H9 (cell line): ENCODE data around the gene LPP. TPM values are rescaled to one million over a fixed set of nuclear protein-coding genes. Genes with fewer than 3 reads are reported as not detected.

Experiments used
- DNase-seq: peaks from one replicate; pipeline ENCODE4 v3.0.0-alpha.2; 2017
- H2AFZ ChIP-seq: one replicate; pipeline ENCODE4 v1.6.1; 2013; ENCODE audit warnings: mild to moderate bottlenecking, low read length, control low read depth, moderate library complexity
- H2AK5ac ChIP-seq: 2 replicates; pipeline ENCODE4 v1.6.1; 2013; ENCODE audit warnings: low read length, control low read depth, mixed read lengths; ENCODE audit not compliant: insufficient read length
- H2BK120ac ChIP-seq: one replicate; pipeline ENCODE4 v1.6.1; 2013; ENCODE audit warnings: low read depth, mild to moderate bottlenecking, low read length, control low read depth, inconsistent platforms; ENCODE audit not compliant: poor library complexity, severe bottlenecking
- H2BK12ac ChIP-seq: 2 replicates; pipeline ENCODE4 v1.6.1; 2013; ENCODE audit warnings: low read length, control low read depth, mixed read lengths, low read depth; ENCODE audit not compliant: insufficient read length
- H2BK15ac ChIP-seq: 2 replicates; pipeline ENCODE4 v1.6.1; 2013; ENCODE audit warnings: low read depth, low read length, control low read depth
- H2BK20ac ChIP-seq: one replicate; pipeline ENCODE4 v1.6.1; 2013; ENCODE audit warnings: low read depth, mild to moderate bottlenecking, low read length, control low read depth, inconsistent platforms; ENCODE audit not compliant: poor library complexity, severe bottlenecking
- H2BK5ac ChIP-seq: 2 replicates; pipeline ENCODE4 v1.6.1; 2013; ENCODE audit warnings: low read length, control low read depth, mixed read lengths; ENCODE audit not compliant: insufficient read length
- H3K14ac ChIP-seq: 2 replicates; pipeline ENCODE4 v1.6.1; 2013; ENCODE audit warnings: low read length, control low read depth; ENCODE audit not compliant: insufficient read depth
- H3K18ac ChIP-seq: 2 replicates; pipeline ENCODE4 v1.6.1; 2013; ENCODE audit warnings: low read depth, mild to moderate bottlenecking, mixed read lengths, low read length, control low read depth; ENCODE audit not compliant: insufficient read length
- H3K23ac ChIP-seq: 2 replicates; pipeline ENCODE4 v1.6.1; 2013; ENCODE audit warnings: low read length, control low read depth, mixed read lengths, low read depth; ENCODE audit not compliant: insufficient read length
- H3K23me2 ChIP-seq: 2 replicates; pipeline ENCODE4 v1.6.1; 2013; ENCODE audit warnings: low read depth, mild to moderate bottlenecking, mixed read lengths, low read length, control low read depth; ENCODE audit not compliant: insufficient read length, poor library complexity, severe bottlenecking
- H3K27ac ChIP-seq: 2 replicates; pipeline ENCODE4 v1.5.1; 2013; ENCODE audit warnings: low read length, control low read depth, mixed read lengths, low read depth; ENCODE audit not compliant: insufficient read length
- H3K27me3 ChIP-seq: 2 replicates; pipeline ENCODE4 v1.6.1; 2013; ENCODE audit warnings: low read length, control low read depth, inconsistent platforms; ENCODE audit not compliant: insufficient read depth
- H3K4ac ChIP-seq: 2 replicates; pipeline ENCODE4 v1.6.1; 2013; ENCODE audit warnings: low read depth, mild to moderate bottlenecking, control low read depth, inconsistent platforms, low read length, moderate library complexity
- H3K4me1 ChIP-seq: 2 replicates; pipeline ENCODE4 v1.6.1; 2013; ENCODE audit warnings: low read length, control low read depth, inconsistent platforms; ENCODE audit not compliant: insufficient read depth
- H3K4me2 ChIP-seq: 2 replicates; pipeline ENCODE4 v1.6.1; 2013; ENCODE audit warnings: low read length, control low read depth, mixed read lengths; ENCODE audit not compliant: insufficient read length, insufficient read depth
- H3K56ac ChIP-seq: 2 replicates; pipeline ENCODE4 v1.6.1; 2013; ENCODE audit warnings: low read depth, mild to moderate bottlenecking, mixed read lengths, low read length, control low read depth; ENCODE audit not compliant: insufficient read length
- H3K79me1 ChIP-seq: 2 replicates; pipeline ENCODE4 v1.6.1; 2013; ENCODE audit warnings: low read depth, mild to moderate bottlenecking, moderate library complexity, low read length, control low read depth, inconsistent platforms; ENCODE audit not compliant: insufficient read depth, poor library complexity, severe bottlenecking
- H3K79me2 ChIP-seq: 2 replicates; pipeline ENCODE4 v1.6.1; 2013; ENCODE audit warnings: low read length, control low read depth, inconsistent platforms; ENCODE audit not compliant: insufficient read depth
- H3K9ac ChIP-seq: 2 replicates; pipeline ENCODE4 v1.6.1; 2013; ENCODE audit warnings: low read length, control low read depth, mixed read lengths; ENCODE audit not compliant: insufficient read length; ENCODE audit errors: extremely low read depth
- H3K9me3 ChIP-seq: one replicate; pipeline ENCODE4 v1.6.1; 2013; ENCODE audit warnings: low read depth, low read length, inconsistent platforms; ENCODE audit not compliant: control insufficient read depth
- H3T11ph ChIP-seq: one replicate; pipeline ENCODE4 v1.6.1; 2013; ENCODE audit warnings: mild to moderate bottlenecking, low read length, control low read depth, inconsistent platforms
- H4K20me1 ChIP-seq: one replicate; pipeline ENCODE4 v1.6.1; 2013; ENCODE audit not compliant: control insufficient read depth, insufficient read length, insufficient read depth
- H4K5ac ChIP-seq: 2 replicates; pipeline ENCODE4 v1.6.1; 2013; ENCODE audit warnings: low read depth, mild to moderate bottlenecking, mixed read lengths, low read length, control low read depth; ENCODE audit not compliant: insufficient read length
- H4K8ac ChIP-seq: replicated peaks from 2 replicates; pipeline ENCODE4 v1.6.1; 2013; ENCODE audit warnings: low read length, control low read depth, mixed read lengths, low read depth; ENCODE audit not compliant: insufficient read length
- H4K91ac ChIP-seq: 2 replicates; pipeline ENCODE4 v1.6.1; 2013; ENCODE audit warnings: low read depth, mild to moderate bottlenecking, moderate library complexity, mixed read lengths, low read length, control low read depth; ENCODE audit not compliant: insufficient read length
- H3K27ac Mint-ChIP-seq, 3 experiments: 2 replicates in 2 of 3; 3 replicates in 1 of 3; pipeline ENCODE4 v1.8.0; 2020 to 2021; ENCODE audit warnings: mixed read lengths in 3 of 3, mild to moderate bottlenecking in 1 of 3, moderate library complexity in 1 of 3
- H3K27me3 Mint-ChIP-seq: 2 replicates; pipeline ENCODE4 v1.8.0; 2021; ENCODE audit warnings: low read depth, mild to moderate bottlenecking, moderate library complexity, mixed read lengths
- H3K36me3 Mint-ChIP-seq, 3 experiments: 2 replicates in 2 of 3; 3 replicates in 1 of 3; pipeline ENCODE4 v1.8.0; 2020 to 2021; ENCODE audit warnings: low read depth in 3 of 3, mixed read lengths in 3 of 3; ENCODE audit not compliant: insufficient read depth in 1 of 3
- H3K4me1 Mint-ChIP-seq, 2 experiments: 2 replicates each; pipeline ENCODE4 v1.8.0; 2020; ENCODE audit warnings: mixed read lengths in 2 of 2
- H3K4me3 Mint-ChIP-seq, 2 experiments: 2 replicates in 1 of 2; 3 replicates in 1 of 2; pipeline ENCODE4 v1.8.0; 2020 to 2021; ENCODE audit warnings: mild to moderate bottlenecking in 2 of 2, mixed read lengths in 2 of 2, moderate library complexity in 1 of 2
- H3K9me3 Mint-ChIP-seq, 2 experiments: 2 replicates in 1 of 2; 3 replicates in 1 of 2; pipeline ENCODE4 v1.8.0; 2020; ENCODE audit warnings: mild to moderate bottlenecking in 2 of 2, mixed read lengths in 2 of 2, moderate library complexity in 1 of 2
- CTCF ChIP-seq: fragments of 200-600 bp; sonication (generic); conservative IDR thresholded peaks from 3 replicates; pipeline ENCODE4 v1.8.0; 2021; ENCODE audit warnings: antibody characterized with exemption, mild to moderate bottlenecking
- WGBS: extraction: QIAGEN DNeasy Blood & Tissue Kit; methylation state at CpG from one replicate; pipeline ENCODE4 v1.1.7; 2013; ENCODE audit warnings: missing lambda C conversion rate, low lambda C conversion rate, mixed read lengths; ENCODE audit not compliant: insufficient read length; ENCODE audit errors: extremely low coverage; 5-methylcytosine and 5-hydroxymethylcytosine counted together
- total RNA-seq: library from RNA; stranded (reverse); gene quantifications from 2 replicates; pipeline ENCODE4 v1.2.1, GENCODE V29; 2021

Gene LPP
- total RNA-seq, 1 experiment from 2014 or later, result 64.6 TPM

- Histone ChIP-seq H3K4me1 (peaks cover 3% of the 10 kb centered on the region; the same call in 1 of the 2 replicates), H4K20me1 (no peaks in the 10 kb centered on the region)
- H3K27me3 Mint-ChIP-seq, result no peaks in the 10 kb centered on the region
Observed at GRCh38 chr3:188187053-188187452, 33.1 kb downstream of the LPP start.

More at GRCh38 chr3:188187053-188187452, 33.1 kb downstream of the LPP start:
- Histone ChIP-seq H3K23me2 (no peaks in the 10 kb centered on the region), H2BK15ac (no peak overlapping the region), H2BK5ac (no peak overlapping the region), H4K91ac (no peak overlapping the region), H3K79me2 (no peaks in the 10 kb centered on the region; the same call in 1 of the 2 replicates), H3K27ac (no peak overlapping the region), H3K14ac (no peak overlapping the region), H3K4me2 (no peak overlapping the region), H3K56ac (no peak overlapping the region), H2BK120ac (no peak overlapping the region), H3T11ph (no peak overlapping the region), H4K8ac (no peak overlapping the region), H2AK5ac (no peak overlapping the region), H4K5ac (no peak overlapping the region), H3K9me3 (no peaks in the 10 kb centered on the region), H2BK12ac (no peak overlapping the region), H3K4ac (no peak overlapping the region), H3K9ac (no peak overlapping the region), H3K27me3 (no peaks in the 10 kb centered on the region), H2BK20ac (no peak overlapping the region), H3K23ac (no peak overlapping the region), H2AFZ (no peak overlapping the region), H3K18ac (no peak overlapping the region), H3K79me1 (no peaks in the 10 kb centered on the region)
- WGBS, result no CpG with 5 or more reads among the region's 2 CpGs
- Mint-ChIP-seq H3K36me3 (peaks cover 0 to 4% (median 1%) of the 10 kb centered on the region in 3 experiments; a peak in 3 of 7 replicates), H3K4me1 (peaks cover 27 to 28% of the 10 kb centered on the region in 2 experiments), H3K9me3 (no peaks in the 10 kb centered on the region), H3K27ac (no peak overlapping the region), H3K4me3 (no peak overlapping the region)
- DNase-seq, result no peak
- no peak for TF ChIP-seq CTCF
